ENCODE measurements around the gene CTCFL.
"Not testable (repeated sequence)": the region's sequence is repeated elsewhere in the genome, so short reads cannot be mapped to it uniquely, and the experiment has no call there.

The CTCFL gene

GRCh38 chr20:57493091-57493615, 31.8 kb downstream of the CTCFL start:
- Histone ChIP-seq H3K9me3 (ENCODE audit: control extremely low read depth in 1 of 5, control insufficient read depth in 4 of 5, insufficient read depth in 2 of 5, low read depth in 1 of 5, low read length in 4 of 5) (no peaks in the 10 kb centered on the region), H3K27me3 (replicated peaks in 2 of 5; ENCODE audit: control insufficient read depth in 4 of 5, insufficient read depth in 5 of 5, low read length in 4 of 5) (peaks cover 0 to 4% (median 2%) of the 10 kb centered on the region in 5 experiments), H3K27ac (ENCODE audit: insufficient read depth in 1 of 2, low read depth in 1 of 2, low read length in 2 of 2, poor library complexity in 1 of 2, severe bottlenecking in 2 of 2) (no peak overlapping the region), H3K4me3 (ENCODE audit: control insufficient read depth in 1 of 7, extremely low read depth in 1 of 7, insufficient read depth in 4 of 7, low read depth in 2 of 7, low read length in 6 of 7) (no peak overlapping the region), H3K4me1 (ENCODE audit: control extremely low read depth in 1 of 4, control insufficient read depth in 4 of 4, insufficient read depth in 4 of 4, low read length in 3 of 4) (peaks cover 0 to 7% (median 3%) of the 10 kb centered on the region in 4 experiments), H3K36me3 (ENCODE audit: control insufficient read depth in 4 of 4, insufficient read depth in 4 of 4, low read length in 3 of 4) (no peaks in the 10 kb centered on the region)
- WGBS (ENCODE audit: insufficient coverage), result 90% methylated on average over 10 of the region's 10 CpGs
- CTCF ChIA-PET, result interaction anchor here (0.5 to 2.8 kb wide), 8 partner anchors 12 to 114 kb away, joined by 3 to 22 read pairs (median 8); no protein-coding TSS in a partner anchor
- POLR2A ChIA-PET, result no interaction called here
- no peak for DNase-seq

GRCh38 chr20:57491373-57491772, 33.6 kb downstream of the CTCFL start:
- ChIA-PET POLR2A (no interaction called here), CTCF (interaction anchor here (0.8 to 2.8 kb wide), 3 partner anchors 106 to 112 kb away, joined by 3 to 22 read pairs (median 11); no protein-coding TSS in a partner anchor)
- DNase-seq, result no peak
- H3K4me3 ChIP-seq (ENCODE audit: control insufficient read depth in 1 of 7, extremely low read depth in 1 of 7, insufficient read depth in 4 of 7, low read depth in 2 of 7, low read length in 6 of 7), result no peak overlapping the region
- H3K36me3 ChIP-seq (ENCODE audit: control insufficient read depth in 4 of 4, insufficient read depth in 4 of 4, low read length in 3 of 4), result no peaks in the 10 kb centered on the region
- no peaks in the 10 kb centered on the region for H3K9me3 ChIP-seq (ENCODE audit: control extremely low read depth in 1 of 5, control insufficient read depth in 4 of 5, insufficient read depth in 2 of 5, low read depth in 1 of 5, low read length in 4 of 5)
- H3K27me3 ChIP-seq (replicated peaks in 2 of 5; ENCODE audit: control insufficient read depth in 4 of 5, insufficient read depth in 5 of 5, low read length in 4 of 5), result peaks cover 0 to 2% (median 0%) of the 10 kb centered on the region in 5 experiments
- H3K27ac ChIP-seq (ENCODE audit: insufficient read depth in 1 of 2, low read depth in 1 of 2, low read length in 2 of 2, poor library complexity in 1 of 2, severe bottlenecking in 2 of 2), result no peak overlapping the region
- WGBS (ENCODE audit: insufficient coverage), result 67% methylated on average over 1 of the region's 6 CpGs
- H3K4me1 ChIP-seq (ENCODE audit: control extremely low read depth in 1 of 4, control insufficient read depth in 4 of 4, insufficient read depth in 4 of 4, low read length in 3 of 4), result peaks cover 0 to 5% (median 2%) of the 10 kb centered on the region in 4 experiments

- not testable (repeated sequence) for DNase-seq; H3K27me3 ChIP-seq (replicated peaks in 2 of 5; ENCODE audit: control insufficient read depth in 4 of 5, insufficient read depth in 5 of 5, low read length in 4 of 5); H3K27ac ChIP-seq (ENCODE audit: insufficient read depth in 1 of 2, low read depth in 1 of 2, low read length in 2 of 2, poor library complexity in 1 of 2, severe bottlenecking in 2 of 2); H3K36me3 ChIP-seq (ENCODE audit: control insufficient read depth in 4 of 4, insufficient read depth in 4 of 4, low read length in 3 of 4); H3K9me3 ChIP-seq (ENCODE audit: control extremely low read depth in 1 of 5, control insufficient read depth in 4 of 5, insufficient read depth in 2 of 5, low read depth in 1 of 5, low read length in 4 of 5); H3K4me3 ChIP-seq (ENCODE audit: control insufficient read depth in 1 of 7, extremely low read depth in 1 of 7, insufficient read depth in 4 of 7, low read depth in 2 of 7, low read length in 6 of 7); H3K4me1 ChIP-seq (ENCODE audit: control extremely low read depth in 1 of 4, control insufficient read depth in 4 of 4, insufficient read depth in 4 of 4, low read length in 3 of 4)
- POLR2A ChIA-PET, result interaction anchor here (0.7 kb wide), 1 partner anchor 667 kb away, joined by 3 read pairs; no protein-coding TSS in a partner anchor
- CTCF ChIA-PET, result interaction anchor here (1.4 to 1.8 kb wide), 3 partner anchors 8 to 11 kb away, joined by 3 to 5 read pairs (median 3); no protein-coding TSS in a partner anchor
- WGBS (ENCODE audit: insufficient coverage), result 100% methylated on average over 1 of the region's 5 CpGs
These were observed 36.7 kb downstream of the CTCFL start for GRCh38 chr20:57488277-57488676.

DNA sequence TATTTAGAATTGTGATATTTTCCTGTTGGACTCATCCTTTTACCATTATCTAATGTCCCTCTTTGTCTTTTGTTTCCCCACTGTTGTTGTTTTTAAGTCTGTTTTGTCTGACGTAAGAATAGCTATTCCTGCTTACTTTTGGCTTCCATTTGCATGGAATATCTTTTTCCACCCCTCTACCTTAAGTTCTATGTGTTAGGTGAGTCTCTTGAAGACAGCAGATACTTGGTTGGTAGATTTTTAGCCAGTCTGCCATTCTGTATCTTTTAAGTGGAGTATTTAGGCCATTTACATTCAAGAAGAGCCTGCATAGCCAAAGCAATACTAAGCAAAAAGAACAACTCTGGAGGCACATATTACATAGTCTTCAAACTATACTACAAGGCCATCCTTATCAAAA, 39.2 kb downstream of the CTCFL start:
- H3K36me3 ChIP-seq (ENCODE audit: control insufficient read depth in 4 of 4, insufficient read depth in 4 of 4, low read length in 3 of 4), result no peaks in the 10 kb centered on the region
- no CpG with 5 or more reads among the region's 1 CpG for WGBS (ENCODE audit: insufficient coverage)
- no peaks in the 10 kb centered on the region for H3K9me3 ChIP-seq (ENCODE audit: control extremely low read depth in 1 of 5, control insufficient read depth in 4 of 5, insufficient read depth in 2 of 5, low read depth in 1 of 5, low read length in 4 of 5)
- ChIA-PET POLR2A (no interaction called here), CTCF (interaction anchor here (0.8 kb wide), 1 partner anchor 11 kb away, joined by 3 read pairs; no protein-coding TSS in a partner anchor)
- no peak overlapping the region for H3K4me3 ChIP-seq (ENCODE audit: control insufficient read depth in 1 of 7, extremely low read depth in 1 of 7, insufficient read depth in 4 of 7, low read depth in 2 of 7, low read length in 6 of 7)
- H3K27me3 ChIP-seq (replicated peaks in 2 of 5; ENCODE audit: control insufficient read depth in 4 of 5, insufficient read depth in 5 of 5, low read length in 4 of 5), result no peaks in the 10 kb centered on the region
- H3K27ac ChIP-seq (ENCODE audit: insufficient read depth in 1 of 2, low read depth in 1 of 2, low read length in 2 of 2, poor library complexity in 1 of 2, severe bottlenecking in 2 of 2), result no peak overlapping the region
- no peak for DNase-seq
- H3K4me1 ChIP-seq (ENCODE audit: control extremely low read depth in 1 of 4, control insufficient read depth in 4 of 4, insufficient read depth in 4 of 4, low read length in 3 of 4), result peaks cover 4 to 22% (median 19%) of the 10 kb centered on the region in 4 experiments

GRCh38 chr20:57484772-57485171, 40.2 kb downstream of the CTCFL start:
- Histone ChIP-seq H3K4me3 (ENCODE audit: control insufficient read depth in 1 of 7, extremely low read depth in 1 of 7, insufficient read depth in 4 of 7, low read depth in 2 of 7, low read length in 6 of 7) (no peak overlapping the region), H3K27ac (ENCODE audit: insufficient read depth in 1 of 2, low read depth in 1 of 2, low read length in 2 of 2, poor library complexity in 1 of 2, severe bottlenecking in 2 of 2) (no peak overlapping the region), H3K36me3 (ENCODE audit: control insufficient read depth in 4 of 4, insufficient read depth in 4 of 4, low read length in 3 of 4) (no peaks in the 10 kb centered on the region), H3K9me3 (ENCODE audit: control extremely low read depth in 1 of 5, control insufficient read depth in 4 of 5, insufficient read depth in 2 of 5, low read depth in 1 of 5, low read length in 4 of 5) (no peaks in the 10 kb centered on the region), H3K27me3 (replicated peaks in 2 of 5; ENCODE audit: control insufficient read depth in 4 of 5, insufficient read depth in 5 of 5, low read length in 4 of 5) (no peaks in the 10 kb centered on the region), H3K4me1 (ENCODE audit: control extremely low read depth in 1 of 4, control insufficient read depth in 4 of 4, insufficient read depth in 4 of 4, low read length in 3 of 4) (peaks cover 4 to 29% (median 26%) of the 10 kb centered on the region in 4 experiments)
- DNase-seq, result no peak
- POLR2A ChIA-PET, result no interaction called here
- WGBS (ENCODE audit: insufficient coverage), result 92% methylated on average over 6 of the region's 8 CpGs
- CTCF ChIA-PET, result interaction anchor here (0.8 kb wide), 1 partner anchor 10 kb away, joined by 3 read pairs; no protein-coding TSS in a partner anchor

DNA sequence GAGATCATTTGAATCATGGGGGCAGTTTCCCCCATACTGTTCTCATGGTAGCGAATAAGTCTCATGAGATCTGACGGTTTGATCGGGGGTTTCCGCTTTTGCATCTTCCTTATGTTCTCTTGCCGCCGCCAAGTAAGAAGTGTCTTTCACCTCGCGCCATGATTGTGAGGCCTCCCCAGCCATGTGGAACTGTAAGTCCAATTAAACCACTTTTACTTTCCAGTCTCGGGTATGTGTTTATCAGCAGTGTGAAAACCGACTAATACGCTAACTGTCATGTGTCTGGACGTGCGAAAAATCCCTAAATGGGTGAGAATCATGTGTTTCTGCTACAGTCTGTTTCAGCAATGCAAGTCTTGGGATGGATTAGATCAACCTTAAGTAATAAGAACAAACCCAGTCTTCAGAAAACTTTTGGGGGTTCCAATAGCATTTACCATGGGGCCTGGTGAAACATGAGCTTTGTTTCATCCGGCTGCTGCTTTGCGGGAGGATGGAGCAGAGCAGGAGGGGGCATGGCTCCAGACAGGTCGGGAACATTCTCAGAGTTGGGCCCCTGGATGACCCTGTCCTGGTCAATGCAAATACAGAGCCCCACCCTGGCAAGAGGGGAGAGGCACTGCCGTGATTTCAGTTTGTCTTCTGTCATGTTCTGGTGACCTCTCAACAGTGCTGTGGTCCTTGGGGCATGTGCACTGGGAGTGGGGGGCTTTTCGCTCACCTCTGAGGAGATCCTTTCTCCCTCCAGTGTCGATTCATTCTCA, 41.5 kb downstream of the CTCFL start:
- no peak overlapping the region for H3K4me3 ChIP-seq (ENCODE audit: control insufficient read depth in 1 of 7, extremely low read depth in 1 of 7, insufficient read depth in 4 of 7, low read depth in 2 of 7, low read length in 6 of 7)
- peak in 1 of 3 donors; percentile 28 for DNase-seq
- CTCF ChIA-PET, result interaction anchor here (1.0 to 3.9 kb wide), 3 partner anchors 10 to 104 kb away, joined by 3 to 14 read pairs (median 6); no protein-coding TSS in a partner anchor
- H3K9me3 ChIP-seq (ENCODE audit: control extremely low read depth in 1 of 5, control insufficient read depth in 4 of 5, insufficient read depth in 2 of 5, low read depth in 1 of 5, low read length in 4 of 5), result no peaks in the 10 kb centered on the region
- H3K4me1 ChIP-seq (ENCODE audit: control extremely low read depth in 1 of 4, control insufficient read depth in 4 of 4, insufficient read depth in 4 of 4, low read length in 3 of 4), result peaks cover 4 to 29% (median 26%) of the 10 kb centered on the region in 4 experiments
- POLR2A ChIA-PET, result no interaction called here
- 94% methylated on average over 19 of the region's 19 CpGs for WGBS (ENCODE audit: insufficient coverage)
- no peaks in the 10 kb centered on the region for H3K36me3 ChIP-seq (ENCODE audit: control insufficient read depth in 4 of 4, insufficient read depth in 4 of 4, low read length in 3 of 4)
- no peak overlapping the region for H3K27ac ChIP-seq (ENCODE audit: insufficient read depth in 1 of 2, low read depth in 1 of 2, low read length in 2 of 2, poor library complexity in 1 of 2, severe bottlenecking in 2 of 2)
- no peaks in the 10 kb centered on the region for H3K27me3 ChIP-seq (replicated peaks in 2 of 5; ENCODE audit: control insufficient read depth in 4 of 5, insufficient read depth in 5 of 5, low read length in 4 of 5)

DNA sequence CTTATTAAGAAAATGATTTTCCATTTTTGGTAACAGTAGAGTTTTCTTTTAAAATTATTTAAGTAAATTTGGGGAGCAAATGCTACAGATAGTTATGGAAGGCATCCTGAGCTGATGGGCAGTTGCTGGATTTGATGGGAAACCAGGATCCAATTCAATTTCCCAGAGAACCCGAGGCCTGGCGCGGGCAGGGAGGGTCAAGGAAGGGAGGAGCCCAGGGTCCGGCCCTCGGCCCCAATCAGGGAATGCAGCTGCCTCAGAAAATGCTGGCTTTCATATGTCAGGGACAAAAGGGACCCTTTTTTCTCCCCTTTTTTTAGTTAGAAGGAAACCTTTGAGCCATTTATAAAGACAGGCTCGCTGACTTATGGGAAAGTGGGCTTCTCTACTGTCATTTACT, 42.1 kb downstream of the CTCFL start:
- ChIA-PET CTCF (interaction anchor here (0.6 to 3.9 kb wide), 4 partner anchors 9 to 104 kb away, joined by 3 to 14 read pairs (median 4); no protein-coding TSS in a partner anchor), POLR2A (no interaction called here)
- Histone ChIP-seq H3K27ac (ENCODE audit: insufficient read depth in 1 of 2, low read depth in 1 of 2, low read length in 2 of 2, poor library complexity in 1 of 2, severe bottlenecking in 2 of 2) (no peak overlapping the region), H3K4me1 (ENCODE audit: control extremely low read depth in 1 of 4, control insufficient read depth in 4 of 4, insufficient read depth in 4 of 4, low read length in 3 of 4) (peaks cover 7 to 35% (median 28%) of the 10 kb centered on the region in 4 experiments), H3K4me3 (ENCODE audit: control insufficient read depth in 1 of 7, extremely low read depth in 1 of 7, insufficient read depth in 4 of 7, low read depth in 2 of 7, low read length in 6 of 7) (no peak overlapping the region), H3K9me3 (ENCODE audit: control extremely low read depth in 1 of 5, control insufficient read depth in 4 of 5, insufficient read depth in 2 of 5, low read depth in 1 of 5, low read length in 4 of 5) (no peaks in the 10 kb centered on the region), H3K36me3 (ENCODE audit: control insufficient read depth in 4 of 4, insufficient read depth in 4 of 4, low read length in 3 of 4) (no peaks in the 10 kb centered on the region), H3K27me3 (replicated peaks in 2 of 5; ENCODE audit: control insufficient read depth in 4 of 5, insufficient read depth in 5 of 5, low read length in 4 of 5) (no peaks in the 10 kb centered on the region)
- 95% methylated on average over 6 of the region's 6 CpGs for WGBS (ENCODE audit: insufficient coverage)
- no peak for DNase-seq
